Gastroesophageal sphincter (tissue), 4 donors: ENCODE results near the gene CIT. TPM values are rescaled to one million over a fixed set of nuclear protein-coding genes. Genes with fewer than 3 reads are reported as not detected.

Experiments
- ATAC-seq: fragments of 150-250 bp; one replicate; pipeline ENCODE4 v1.9.1; 2016; ENCODE audit warnings: mild to moderate bottlenecking, moderate library complexity
- H3K27ac ChIP-seq, 4 donors: fragments of 200-600 bp; sonication (generic) in 3 of 4; 1 replicate in 3 of 4; 2 replicates in 1 of 4; pipeline ENCODE4 v1.5.1; 2016 to 2019
- H3K27me3 ChIP-seq: fragments of 200-600 bp; sonication (generic); one replicate; pipeline ENCODE4 v1.5.1; 2019
- H3K36me3 ChIP-seq, 2 donors: fragments of 200-600 bp; sonication (generic); one replicate each; pipeline ENCODE4 v1.5.1; 2019; ENCODE audit warnings: control low read depth in 1 of 2
- H3K4me1 ChIP-seq, 3 donors: fragments of 200-600 bp; sonication (generic); 1 replicate in 2 of 3; 2 replicates in 1 of 3; pipeline ENCODE4 v1.5.1; 2016 to 2019; ENCODE audit warnings: control low read depth in 2 of 3
- H3K4me3 ChIP-seq, 2 donors: fragments of 200-600 bp; sonication (generic); one replicate each; pipeline ENCODE4 v1.5.1; 2019; ENCODE audit warnings: mild to moderate bottlenecking in 1 of 2, moderate library complexity in 1 of 2
- H3K9me3 ChIP-seq, 3 donors: fragments of 200-600 bp; sonication (generic); one replicate each; pipeline ENCODE4 v1.5.1; 2017 to 2019; ENCODE audit warnings: control low read depth in 2 of 3
- CTCF ChIP-seq, 4 experiments: fragments of 200-600 bp in 2 of 4; fragments of 450-650 bp in 2 of 4; sonication (generic) in 1 of 4; IDR thresholded peaks; one replicate each; pipeline ENCODE4 v1.5.1; 2017 to 2019; ENCODE audit warnings: antibody characterized with exemption in 4 of 4, mild to moderate bottlenecking in 2 of 4, moderate library complexity in 2 of 4
- EP300 ChIP-seq: sonication (generic); formaldehyde crosslinking; IDR thresholded peaks from one replicate; pipeline ENCODE4 v1.6.1; 2017; ENCODE audit warnings: antibody characterized with exemption, mild to moderate bottlenecking
- POLR2A ChIP-seq, 2 donors: fragments of 450-650 bp; IDR thresholded peaks; one replicate each; pipeline ENCODE4 v1.6.1; 2017; ENCODE audit warnings: antibody characterized with exemption in 2 of 2, mild to moderate bottlenecking in 2 of 2, moderate library complexity in 1 of 2
- POLR2AphosphoS5 ChIP-seq: sonication (generic); formaldehyde crosslinking; IDR thresholded peaks from one replicate; pipeline ENCODE4 v1.6.1; 2017; ENCODE audit warnings: antibody characterized with exemption
- WGBS, 2 donors: methylation state at CpG; one replicate each; pipeline ENCODE4 v1.1.5; 2018; ENCODE audit warnings: low coverage in 1 of 2; 5-methylcytosine and 5-hydroxymethylcytosine counted together
- total RNA-seq, 4 donors: library from RNA; depleted of rRNA; stranded (reverse); fragments of >200 nt; gene quantifications; one replicate each; pipeline ENCODE4 v1.1.0, GENCODE V29; 2016

The CIT gene
- total RNA-seq, 4 donors from 2014 or later: 3.8 to 9.7 (median 6.6) TPM

DNA sequence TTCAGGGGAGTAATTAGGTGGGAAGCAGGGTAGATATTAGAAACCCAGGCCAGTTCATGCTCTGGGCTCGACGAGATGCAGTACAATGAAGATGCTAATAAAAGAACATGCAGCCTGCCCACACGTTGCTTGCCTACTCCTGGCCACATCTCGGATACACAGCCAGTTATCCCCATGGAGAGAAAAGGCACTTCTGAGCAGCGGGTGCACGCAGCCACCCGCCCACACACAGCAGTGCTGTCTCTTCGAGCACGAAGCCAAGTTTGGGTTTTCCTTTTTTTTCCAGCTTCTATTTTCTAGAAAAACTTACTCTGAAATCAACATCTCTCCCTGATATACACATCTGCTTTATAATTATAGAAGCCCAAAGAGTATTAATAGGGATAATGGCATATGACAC is 85.7 kb downstream of the CIT start:
- H3K4me3 ChIP-seq: no peak overlapping the region
- 58 to 93% methylated on average over 2 to 5 of the region's 9 CpGs for WGBS, 2 donors
- no peak for ATAC-seq
- H3K27ac ChIP-seq: no peak overlapping the region
- H3K9me3 ChIP-seq: no peaks in the 10 kb centered on the region
- H3K27me3 ChIP-seq: peaks cover 19% of the 10 kb centered on the region
- no peak for TF ChIP-seq POLR2AphosphoS5
- TF ChIP-seq EP300: no peak
- no peak for TF ChIP-seq CTCF (IDR thresholded peaks at IDR 0.05)
- no peak for TF ChIP-seq POLR2A (IDR thresholded peaks at IDR 0.05)
- H3K36me3 ChIP-seq: no peaks in the 10 kb centered on the region
- no peaks in the 10 kb centered on the region for H3K4me1 ChIP-seq

- no peak for TF ChIP-seq EP300
- no peak for TF ChIP-seq POLR2AphosphoS5
- TF ChIP-seq POLR2A (IDR thresholded peaks at IDR 0.05): no peak
- TF ChIP-seq CTCF (IDR thresholded peaks at IDR 0.05): no peak
- ATAC-seq: no peak
- Histone ChIP-seq H3K4me3 (no peak overlapping the region), H3K36me3 (no peaks in the 10 kb centered on the region), H3K27me3 (peaks cover 7% of the 10 kb centered on the region), H3K9me3 (no peaks in the 10 kb centered on the region), H3K4me1 (no peaks in the 10 kb centered on the region), H3K27ac (no peak overlapping the region)
- 80 to 100% methylated on average over 1 of the region's 1 CpG for WGBS, 2 donors
These were observed 88.3 kb downstream of the CIT start for GRCh38 chr12:119788786-119789185.

- TF ChIP-seq POLR2AphosphoS5 (no peak), EP300 (no peak), POLR2A (IDR thresholded peaks at IDR 0.05) (no peak), CTCF (IDR thresholded peaks at IDR 0.05) (no peak)
- Histone ChIP-seq H3K27ac (no peak overlapping the region), H3K4me3 (no peak overlapping the region), H3K4me1 (no peaks in the 10 kb centered on the region), H3K9me3 (no peaks in the 10 kb centered on the region), H3K36me3 (no peaks in the 10 kb centered on the region), H3K27me3 (no peaks in the 10 kb centered on the region)
- ATAC-seq: no peak
- WGBS, 2 donors: 83 to 100% methylated on average over 2 of the region's 4 CpGs
These were observed 90.6 kb downstream of the CIT start for GRCh38 chr12:119786539-119786938.

DNA sequence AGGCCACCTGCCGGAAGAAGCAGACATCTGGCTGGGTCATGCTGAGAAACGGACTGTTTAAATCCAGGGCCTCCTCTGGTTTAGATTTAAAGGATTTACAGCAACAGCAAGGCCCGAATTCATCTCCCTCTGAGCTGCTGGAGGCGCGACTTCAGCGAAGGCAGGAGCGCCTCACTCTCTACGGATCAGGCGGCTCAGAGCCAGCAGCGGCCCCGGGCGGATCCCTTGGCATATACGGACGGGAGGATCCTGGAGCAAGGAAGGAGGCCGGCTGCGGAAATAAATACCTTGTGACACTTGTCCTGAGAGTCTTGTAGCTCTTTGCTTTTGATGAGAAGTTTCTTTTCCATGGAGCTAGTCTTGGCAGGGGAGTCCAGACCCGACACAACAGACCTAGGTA is 92.4 kb downstream of the CIT start:
- TF ChIP-seq CTCF (IDR thresholded peaks at IDR 0.05) (no peak), POLR2A (IDR thresholded peaks at IDR 0.05) (no peak), EP300 (no peak), POLR2AphosphoS5 (no peak)
- WGBS, 2 donors: 91 to 100% methylated on average over 4 to 12 of the region's 17 CpGs
- Histone ChIP-seq H3K27ac (no peak overlapping the region), H3K9me3 (no peaks in the 10 kb centered on the region), H3K4me3 (no peak overlapping the region), H3K36me3 (no peaks in the 10 kb centered on the region), H3K27me3 (no peaks in the 10 kb centered on the region), H3K4me1 (peaks cover 0 to 6% (median 0%) of the 10 kb centered on the region in 3 donors)
- ATAC-seq: no peak

GRCh38 chr12:119783787-119784186 is 93.3 kb downstream of the CIT start:
- no peaks in the 10 kb centered on the region for H3K27me3 ChIP-seq
- no peaks in the 10 kb centered on the region for H3K9me3 ChIP-seq
- WGBS, 2 donors: 83 to 100% methylated on average over 1 to 5 of the region's 6 CpGs
- no peak overlapping the region for H3K4me3 ChIP-seq
- peaks cover 0 to 6% (median 0%) of the 10 kb centered on the region in 3 donors for H3K4me1 ChIP-seq
- ATAC-seq: no peak
- no peaks in the 10 kb centered on the region for H3K36me3 ChIP-seq
- H3K27ac ChIP-seq: no peak overlapping the region
- TF ChIP-seq EP300: no peak
- TF ChIP-seq CTCF (IDR thresholded peaks at IDR 0.05): no peak
- no peak for TF ChIP-seq POLR2AphosphoS5
- no peak for TF ChIP-seq POLR2A (IDR thresholded peaks at IDR 0.05)
